ENCODE measurements around the gene SPHK1. TPM values are rescaled to one million over a fixed set of nuclear protein-coding genes. Genes with fewer than 3 reads are reported as not detected.

SPHK1 gene
- total and polyA plus RNA-seq, 2 donors (not counting 3 experiments of a cell fraction or from before 2014, with no cell fraction given) = 85.6 to 97.4 TPM

DNA sequence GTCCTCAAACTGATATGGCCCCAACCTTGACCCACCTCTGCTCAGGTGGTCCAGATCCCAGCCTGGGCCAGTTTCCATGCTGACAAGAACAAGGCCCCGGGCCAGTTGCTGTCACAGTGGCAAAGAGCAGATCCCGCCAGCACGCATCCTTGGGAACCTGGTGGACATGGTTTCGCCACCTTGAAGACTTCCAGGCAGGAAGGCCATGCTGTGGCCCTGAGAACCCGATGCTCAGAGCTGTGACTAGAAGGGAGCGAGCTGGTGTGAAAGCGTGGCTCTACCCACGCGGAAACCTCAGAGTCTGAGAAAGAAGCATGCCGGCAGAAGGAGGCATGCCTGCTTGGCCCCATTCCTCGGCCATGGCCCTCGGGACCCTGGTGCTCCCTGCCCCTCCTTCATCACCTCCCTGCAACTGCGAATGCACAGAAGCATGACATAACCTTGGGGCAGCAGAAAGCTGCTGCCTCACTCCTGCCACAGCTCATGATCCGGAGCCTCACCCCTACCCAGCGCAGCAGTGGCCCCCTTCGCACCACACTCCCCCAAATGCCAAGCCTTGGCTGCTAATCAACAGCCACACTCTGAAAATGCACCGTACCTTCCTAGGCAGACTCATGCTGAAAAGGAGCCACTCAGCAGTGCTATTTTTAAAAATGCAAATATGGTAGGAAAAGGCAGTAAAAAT lies 35.3 kb downstream of the SPHK1 start:
- no peak overlapping the region for H3K27ac ChIP-seq (ENCODE audit: insufficient read depth, low read depth, low read length)
- H3K79me2 ChIP-seq (ENCODE audit: control insufficient read depth, insufficient read depth, low read length) = peaks cover 21% of the 10 kb centered on the region
- no peaks in the 10 kb centered on the region for H4K20me1 ChIP-seq (replicated peaks; ENCODE audit: control insufficient read depth, extremely low read depth, insufficient read depth, low read length)
- BruUV-seq (replicated peaks) = no TSS peak
- H3K27me3 ChIP-seq (ENCODE audit: control insufficient read depth in 2 of 2, insufficient read depth in 2 of 2, low read length in 2 of 2) = no peaks in the 10 kb centered on the region
- H3K9me3 ChIP-seq (replicated peaks; ENCODE audit: control insufficient read depth, insufficient read depth, low read length) = no peaks in the 10 kb centered on the region
- no peak overlapping the region for H3K4me3 ChIP-seq (replicated peaks in 1 of 3; ENCODE audit: insufficient read depth in 1 of 3, low read depth in 1 of 3, low read length in 3 of 3)
- peaks cover 0 to 3% of the 10 kb centered on the region in 2 experiments for H3K36me3 ChIP-seq (ENCODE audit: control insufficient read depth in 2 of 2, extremely low read depth in 1 of 2, insufficient read depth in 2 of 2, low read length in 2 of 2)
- ChIA-PET CTCF (interaction anchor here (1.0 to 1.5 kb wide), 3 partner anchors 11 to 88 kb away, joined by 3 to 4 read pairs (median 3); no protein-coding TSS in a partner anchor), POLR2A (no interaction called here)
- no peak for DNase-seq (ENCODE audit: low read depth, low spot score)
- no peak for FAIRE-seq
- no peak overlapping the region for H3K9ac ChIP-seq (replicated peaks; ENCODE audit: extremely low read depth, insufficient read depth, low read length)
- dilution Hi-C loops (cut with MboI; ENCODE audit: extremely low pct_ligation_motif_present, low sequenced_read_pairs) (no loop called here), intact Hi-C loops (cut with micrococcal nuclease) (no loop called here)
- TF ChIP-seq MYC (IDR thresholded peaks at IDR 0.05; ENCODE audit: low read depth, low read length) (no peak), POLR2A (IDR thresholded peaks at IDR 0.05; ENCODE audit: low read depth, low read length) (no peak)
- H3K9me1 ChIP-seq (replicated peaks; ENCODE audit: control insufficient read depth, extremely low read depth, insufficient read depth, low read length) = no peaks in the 10 kb centered on the region
- H3K4me1 ChIP-seq (ENCODE audit: control insufficient read depth, extremely low read depth, insufficient read depth, low read length) = no peaks in the 10 kb centered on the region
- H2AFZ ChIP-seq (ENCODE audit: low read depth, low read length) = no peak overlapping the region
- no peak overlapping the region for H3K4me2 ChIP-seq (ENCODE audit: insufficient read depth, low read length)

DNA sequence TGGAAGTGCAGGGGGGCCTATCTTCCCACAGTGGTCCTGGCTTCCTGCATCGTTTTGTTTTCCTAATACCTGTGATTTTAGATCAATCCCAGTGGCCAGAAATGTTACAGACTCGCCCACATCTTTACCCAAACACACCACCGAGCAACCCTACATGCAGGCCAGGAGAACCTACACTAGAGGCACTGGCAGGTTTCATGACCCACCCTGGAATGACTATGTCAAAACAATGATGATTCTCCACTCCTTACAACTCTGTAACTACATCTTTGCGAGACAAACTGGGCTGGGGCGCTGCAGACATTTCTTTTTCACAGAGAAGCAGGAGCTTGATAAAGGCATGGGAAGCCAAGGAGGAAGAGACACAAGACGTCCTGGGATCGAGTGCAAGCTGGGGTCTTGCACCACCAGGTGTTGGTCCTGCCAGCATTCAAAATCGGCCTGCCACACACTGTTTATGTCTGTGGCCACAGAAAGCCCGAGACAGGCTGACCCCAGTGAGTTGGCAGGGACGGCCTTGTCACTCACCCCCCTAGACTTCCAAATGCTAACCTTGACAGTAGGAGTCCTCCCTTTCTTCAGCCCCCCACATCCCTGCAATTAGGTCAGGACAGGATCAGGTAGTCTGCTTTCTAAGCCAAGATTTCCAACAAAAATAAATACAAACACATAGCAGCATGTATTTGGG lies 36.1 kb downstream of the SPHK1 start:
- DNase-seq (ENCODE audit: low read depth, low spot score) = no peak
- POLR2A ChIA-PET = no interaction called here
- intact Hi-C loops (cut with micrococcal nuclease) = no loop called here
- no peaks in the 10 kb centered on the region for H3K9me3 ChIP-seq (replicated peaks; ENCODE audit: control insufficient read depth, insufficient read depth, low read length)
- CTCF ChIA-PET = interaction anchor here (1.0 to 1.1 kb wide), 2 partner anchors 12 to 38 kb away, joined by 3 to 4 read pairs; no protein-coding TSS in a partner anchor
- no peaks in the 10 kb centered on the region for H3K4me1 ChIP-seq (ENCODE audit: control insufficient read depth, extremely low read depth, insufficient read depth, low read length)
- H4K20me1 ChIP-seq (replicated peaks; ENCODE audit: control insufficient read depth, extremely low read depth, insufficient read depth, low read length) = no peaks in the 10 kb centered on the region
- dilution Hi-C loops (cut with MboI; ENCODE audit: extremely low pct_ligation_motif_present, low sequenced_read_pairs) = no loop called here
- no peak overlapping the region for H3K9ac ChIP-seq (replicated peaks; ENCODE audit: extremely low read depth, insufficient read depth, low read length)
- H3K4me2 ChIP-seq (ENCODE audit: insufficient read depth, low read length) = no peak overlapping the region
- FAIRE-seq = no peak
- H3K79me2 ChIP-seq (ENCODE audit: control insufficient read depth, insufficient read depth, low read length) = peaks cover 21% of the 10 kb centered on the region
- H2AFZ ChIP-seq (ENCODE audit: low read depth, low read length) = no peak overlapping the region
- H3K27ac ChIP-seq (ENCODE audit: insufficient read depth, low read depth, low read length) = no peak overlapping the region
- no peaks in the 10 kb centered on the region for H3K9me1 ChIP-seq (replicated peaks; ENCODE audit: control insufficient read depth, extremely low read depth, insufficient read depth, low read length)
- peaks cover 0 to 3% of the 10 kb centered on the region in 2 experiments for H3K36me3 ChIP-seq (ENCODE audit: control insufficient read depth in 2 of 2, extremely low read depth in 1 of 2, insufficient read depth in 2 of 2, low read length in 2 of 2)
- no peak for TF ChIP-seq POLR2A (IDR thresholded peaks at IDR 0.05; ENCODE audit: low read depth, low read length)
- TF ChIP-seq, protein P1, sequence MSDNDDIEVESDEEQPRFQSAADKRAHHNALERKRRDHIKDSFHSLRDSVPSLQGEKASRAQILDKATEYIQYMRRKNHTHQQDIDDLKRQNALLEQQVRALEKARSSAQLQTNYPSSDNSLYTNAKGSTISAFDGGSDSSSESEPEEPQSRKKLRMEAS (IDR thresholded peaks at IDR 0.05; ENCODE audit: insufficient read depth, insufficient read length) = no peak
- TF ChIP-seq POLR2AphosphoS5 (IDR thresholded peaks at IDR 0.05; ENCODE audit: insufficient read depth, low read depth, low read length) = no peak
- no peak for TF ChIP-seq MYC (IDR thresholded peaks at IDR 0.05; ENCODE audit: low read depth, low read length)
- no peak for TF ChIP-seq FOS (IDR thresholded peaks at IDR 0.05; ENCODE audit: borderline replicate concordance, insufficient read depth, low read length)
- TF ChIP-seq EZH2 (IDR thresholded peaks at IDR 0.05; ENCODE audit: borderline replicate concordance, low read depth, low read length, severe bottlenecking) = no peak
- no peak for TF ChIP-seq CTCF (IDR thresholded peaks at IDR 0.05; ENCODE audit: extremely low read depth in 1 of 2, insufficient read depth in 1 of 2, low read depth in 1 of 2, low read length in 2 of 2)
- no peak for TF ChIP-seq GATA2 (IDR thresholded peaks at IDR 0.05; ENCODE audit: insufficient read depth, insufficient read length, low read depth, low read length)
- TF ChIP-seq JUN (IDR thresholded peaks at IDR 0.05; ENCODE audit: borderline replicate concordance, insufficient read depth, insufficient read length, low read depth) = no peak
- no peak overlapping the region for H3K4me3 ChIP-seq (replicated peaks in 1 of 3; ENCODE audit: insufficient read depth in 1 of 3, low read depth in 1 of 3, low read length in 3 of 3)
- BruUV-seq (replicated peaks) = no TSS peak
- no peaks in the 10 kb centered on the region for H3K27me3 ChIP-seq (ENCODE audit: control insufficient read depth in 2 of 2, insufficient read depth in 2 of 2, low read length in 2 of 2)

Measured in endothelial cell of umbilical vein (primary cell).